GM18502 (cell line): ENCODE results near the gene PLEK2.
"Not testable (repeated sequence)": the region's sequence is repeated elsewhere in the genome, so short reads cannot be mapped to it uniquely, and the experiment has no call there.

Experiments
- ATAC-seq: cut with Tn5 transposase; IDR thresholded peaks from one replicate; pipeline ENCODE4 v1.9.1; 2021; ENCODE audit warnings: mild to moderate bottlenecking; ENCODE audit not compliant: unreplicated experiment, poor library complexity

Gene PLEK2, protein sequence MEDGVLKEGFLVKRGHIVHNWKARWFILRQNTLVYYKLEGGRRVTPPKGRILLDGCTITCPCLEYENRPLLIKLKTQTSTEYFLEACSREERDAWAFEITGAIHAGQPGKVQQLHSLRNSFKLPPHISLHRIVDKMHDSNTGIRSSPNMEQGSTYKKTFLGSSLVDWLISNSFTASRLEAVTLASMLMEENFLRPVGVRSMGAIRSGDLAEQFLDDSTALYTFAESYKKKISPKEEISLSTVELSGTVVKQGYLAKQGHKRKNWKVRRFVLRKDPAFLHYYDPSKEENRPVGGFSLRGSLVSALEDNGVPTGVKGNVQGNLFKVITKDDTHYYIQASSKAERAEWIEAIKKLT

DNA sequence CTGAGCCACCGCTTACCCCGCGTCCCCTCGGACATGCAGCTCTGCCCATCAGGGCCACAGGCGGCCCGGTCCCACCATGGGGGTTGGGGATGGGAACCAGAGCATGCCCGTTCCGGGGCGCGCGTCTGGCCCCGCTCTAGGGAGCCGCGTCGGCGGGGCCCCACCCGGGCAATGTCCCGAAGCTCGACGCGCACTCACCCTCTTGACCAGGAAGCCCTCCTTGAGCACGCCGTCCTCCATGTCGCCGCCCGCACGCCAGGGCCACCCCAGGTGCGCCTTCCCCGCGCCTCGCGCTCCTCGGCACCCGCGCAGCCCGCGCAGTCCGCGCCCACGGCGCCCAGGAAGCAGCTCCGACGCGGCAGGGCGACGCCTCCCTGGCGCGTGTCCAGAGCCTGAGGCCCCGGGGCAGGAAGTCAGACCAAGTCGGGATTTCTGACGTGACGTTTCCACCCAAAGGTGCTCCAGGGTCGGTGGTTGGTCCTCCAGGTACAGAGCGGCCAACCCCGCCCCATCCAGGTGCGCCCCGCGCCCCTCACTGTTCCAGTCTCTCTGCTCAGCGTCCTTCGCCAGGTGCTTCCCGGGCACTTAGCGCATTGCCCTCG, at the start of gene PLEK2:
Gene PLEK2 (minus strand): TSS at position 346 of the 602 bp plus-strand sequence. CDS start 106 bp downstream, at position 240.
- no peak for ATAC-seq

DNA sequence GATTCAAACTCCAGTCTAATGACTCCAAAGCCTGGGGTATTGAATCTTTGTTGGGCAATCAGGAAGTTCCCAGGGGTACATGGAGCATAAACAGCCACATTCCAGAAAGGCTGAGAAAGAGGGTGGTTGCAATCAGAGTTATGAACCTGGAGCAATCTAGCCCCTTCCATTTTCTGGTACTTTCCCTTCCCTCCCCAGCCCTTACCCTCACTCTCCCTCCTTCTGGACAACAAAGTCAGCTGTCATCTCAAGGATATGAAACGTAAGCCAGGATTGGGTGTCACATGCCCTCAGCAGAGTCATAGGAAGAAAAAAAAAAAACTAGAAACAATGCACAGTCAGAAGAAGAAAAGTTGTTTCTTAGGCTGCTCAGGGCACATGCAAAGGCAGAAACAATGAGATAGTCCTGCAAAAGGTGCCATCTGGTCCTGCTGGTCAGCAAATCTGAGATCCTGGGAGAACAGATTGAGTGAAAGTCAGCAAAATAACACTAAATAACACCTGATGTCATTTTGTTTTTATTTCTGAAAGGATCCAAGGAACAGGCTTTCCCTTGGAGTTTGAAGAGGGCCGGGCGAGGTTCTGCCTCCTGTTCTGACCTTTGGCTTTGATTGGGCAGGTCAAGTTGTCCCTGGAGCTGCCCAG, 49.5 kb upstream of the PLEK2 start:
- no peak for ATAC-seq

GRCh38 chr14:67459336-67459735, 47.4 kb upstream of the PLEK2 start:
- no peak for ATAC-seq

GRCh38 chr14:67457782-67458181, 45.8 kb upstream of the PLEK2 start:
- ATAC-seq: no peak

DNA sequence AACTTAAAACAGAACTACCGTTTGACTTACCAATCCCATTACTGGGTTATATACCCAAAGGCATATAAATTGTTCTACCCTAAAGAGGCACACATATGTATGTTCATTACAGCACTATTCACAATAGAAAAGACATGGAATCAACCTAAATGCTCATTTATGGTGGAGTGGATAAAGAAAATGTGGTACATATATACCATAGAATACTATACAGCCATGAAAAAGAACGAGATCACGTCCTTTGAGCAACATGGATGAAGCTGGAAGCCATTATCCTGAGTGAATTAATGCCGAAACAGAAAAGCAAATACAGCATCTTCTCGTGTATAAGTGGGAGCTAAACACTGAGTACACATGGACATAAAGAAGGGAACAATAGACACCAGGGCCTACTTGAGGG, 44.8 kb upstream of the PLEK2 start:
- no peak for ATAC-seq

DNA sequence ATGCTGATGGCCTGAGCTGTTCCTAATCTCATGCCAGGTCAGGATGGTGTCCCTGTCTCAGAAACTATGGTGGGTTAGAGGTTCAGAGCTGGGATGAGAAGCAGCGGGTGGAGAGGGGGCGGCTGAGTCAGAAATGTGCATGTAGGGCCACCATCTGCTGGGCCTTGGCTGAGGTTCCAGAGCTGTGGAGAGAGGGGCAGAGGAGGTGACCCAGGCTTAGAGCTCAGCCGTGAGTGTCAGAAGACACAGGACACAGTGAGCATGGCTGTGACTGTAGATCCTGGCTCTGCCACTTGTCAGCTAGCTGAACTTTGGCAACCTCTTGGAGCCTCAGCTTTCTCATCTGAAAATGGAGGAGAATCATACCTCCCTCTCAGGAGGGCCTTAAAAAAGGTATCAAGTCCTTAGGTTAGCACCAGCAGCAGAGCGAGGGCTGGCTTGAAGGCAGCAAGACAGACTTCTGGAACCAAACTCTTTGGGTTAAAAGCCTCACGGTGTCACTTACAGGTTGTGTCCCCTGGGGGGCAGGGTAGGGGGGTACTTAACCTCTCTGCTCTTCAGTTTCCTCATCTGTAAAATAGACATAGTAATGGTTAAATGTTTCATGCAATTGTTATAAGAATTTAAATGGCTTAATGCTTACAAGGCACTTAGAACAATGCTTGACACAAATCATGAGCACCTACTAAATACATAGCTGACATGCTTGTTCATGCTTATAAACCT, 41.8 kb upstream of the PLEK2 start:
- ATAC-seq: no peak

DNA sequence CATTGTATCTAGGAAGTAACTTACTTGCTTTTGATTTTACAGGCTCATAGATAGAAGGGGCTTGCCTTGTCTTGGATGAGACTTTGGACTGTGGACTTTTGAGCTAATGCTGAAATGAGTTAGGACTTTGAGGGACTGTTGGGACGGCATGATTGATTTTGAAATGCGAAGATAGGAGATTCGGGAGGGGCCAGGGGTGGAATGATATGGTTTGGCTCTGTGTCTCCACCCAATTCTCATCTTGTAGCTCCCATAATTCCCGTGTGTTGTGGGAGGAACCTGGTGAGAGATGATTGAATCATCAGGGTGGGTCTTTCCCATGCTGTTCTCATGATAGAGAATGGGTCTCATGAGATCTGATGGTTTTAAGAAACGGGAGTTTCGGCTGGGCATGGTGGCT, 39.7 kb upstream of the PLEK2 start:
- not testable (repeated sequence) for ATAC-seq

DNA sequence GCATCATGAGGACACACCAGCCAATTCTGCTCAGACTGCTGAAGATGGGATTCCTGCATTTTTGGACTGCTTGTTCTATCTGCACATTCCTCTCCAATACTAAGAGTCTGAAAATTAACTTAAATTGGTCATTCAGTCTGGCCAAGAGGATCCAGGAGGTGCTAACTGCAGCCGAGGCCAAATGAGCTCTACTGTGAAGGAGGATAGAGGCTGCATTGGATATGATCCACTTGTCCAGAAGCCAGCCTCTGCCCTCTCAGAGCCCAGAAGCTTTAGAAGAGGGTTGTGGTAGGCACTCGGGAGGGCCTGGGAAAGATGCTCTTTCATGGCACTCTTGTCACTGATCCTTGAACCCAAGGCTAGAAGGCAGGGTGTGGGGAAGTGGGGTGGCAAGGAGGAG, 37.1 kb upstream of the PLEK2 start:
- no peak for ATAC-seq

GRCh38 chr14:67447033-67447381, 35.0 kb upstream of the PLEK2 start:
- no peak for ATAC-seq

GRCh38 chr14:67446371-67447032, 34.5 kb upstream of the PLEK2 start:
- no peak for ATAC-seq

GRCh38 chr14:67444395-67444794, 32.4 kb upstream of the PLEK2 start:
- ATAC-seq: no peak

DNA sequence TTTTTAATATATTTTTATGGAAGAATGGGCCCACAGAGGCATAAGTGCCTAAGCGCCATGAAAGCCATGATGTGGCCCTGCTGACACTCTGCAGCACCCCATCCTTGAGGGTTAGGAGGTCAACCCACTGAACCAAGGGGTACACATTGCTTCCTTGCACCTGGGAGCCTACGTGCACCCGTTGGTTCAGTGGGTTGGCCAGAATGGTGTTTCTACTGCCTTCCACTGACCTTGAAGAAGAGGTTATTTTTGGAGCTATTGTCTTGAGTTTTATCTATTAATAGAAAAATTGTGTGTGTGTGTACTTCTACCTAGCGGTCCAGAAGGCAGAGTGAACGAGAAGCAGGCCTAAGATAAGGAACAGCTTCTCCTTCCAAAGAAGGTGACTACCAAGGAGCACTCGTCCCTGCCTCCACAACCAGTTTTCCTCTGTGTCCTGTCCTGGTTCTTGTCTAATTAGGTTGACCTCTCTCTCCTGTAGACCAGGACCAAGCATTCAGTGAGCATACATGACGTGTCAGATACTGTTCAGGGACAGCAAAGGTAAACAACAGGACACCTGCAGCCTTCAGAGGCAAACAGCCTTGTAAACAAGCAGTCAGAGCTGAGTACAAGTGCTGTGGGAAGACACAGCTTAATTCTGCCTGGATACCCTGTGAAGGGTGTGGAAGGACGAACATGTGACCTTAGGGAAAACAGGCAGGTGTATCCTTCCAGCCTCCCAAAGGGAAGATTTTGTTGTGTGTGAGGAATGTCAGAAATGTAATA, 30.4 kb upstream of the PLEK2 start:
- ATAC-seq: no peak

DNA sequence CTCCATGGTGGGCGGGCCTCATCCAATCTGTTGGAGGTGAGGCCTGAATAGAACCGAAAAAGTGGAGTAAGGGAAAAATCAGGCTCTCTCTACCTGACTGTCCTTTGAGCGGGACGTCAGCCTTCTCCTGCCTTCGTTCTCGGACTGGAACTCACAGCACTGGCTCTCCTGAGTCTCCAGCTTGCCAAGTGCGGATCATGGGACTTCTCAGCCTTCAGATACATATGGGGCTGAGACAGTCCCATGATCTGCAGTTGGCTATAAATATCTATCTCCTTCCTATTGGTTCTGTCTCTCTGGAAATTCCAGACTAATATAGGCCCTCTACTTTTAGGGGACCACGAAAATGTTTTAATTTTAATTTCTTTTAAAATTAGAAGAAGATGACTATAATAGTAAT, 29.7 kb upstream of the PLEK2 start:
- no peak for ATAC-seq

DNA sequence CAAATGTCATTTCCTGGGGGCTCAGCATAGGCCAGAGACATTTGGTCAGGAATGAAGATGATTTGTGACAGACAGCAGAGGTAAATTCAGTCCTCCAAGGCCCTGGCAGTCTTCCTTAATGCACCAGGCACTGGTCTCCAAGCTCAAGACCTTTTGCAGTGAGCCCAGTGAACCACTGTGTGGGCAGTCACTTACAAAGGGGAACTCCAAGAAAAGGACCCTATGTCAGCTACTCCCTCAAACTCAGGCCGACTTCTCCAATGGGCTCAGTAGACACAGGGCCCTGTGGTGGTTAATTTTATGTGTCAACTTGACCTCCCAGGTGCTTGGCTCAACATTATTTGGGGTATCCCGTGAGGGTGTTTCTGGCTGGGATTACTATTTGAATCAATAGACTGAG, 29.3 kb upstream of the PLEK2 start:
- no peak for ATAC-seq

- no peak for ATAC-seq
These were observed 28.5 kb upstream of the PLEK2 start for GRCh38 chr14:67440513-67440912.

- ATAC-seq: no peak
These were observed 27.0 kb upstream of the PLEK2 start for GRCh38 chr14:67438969-67439368.

DNA sequence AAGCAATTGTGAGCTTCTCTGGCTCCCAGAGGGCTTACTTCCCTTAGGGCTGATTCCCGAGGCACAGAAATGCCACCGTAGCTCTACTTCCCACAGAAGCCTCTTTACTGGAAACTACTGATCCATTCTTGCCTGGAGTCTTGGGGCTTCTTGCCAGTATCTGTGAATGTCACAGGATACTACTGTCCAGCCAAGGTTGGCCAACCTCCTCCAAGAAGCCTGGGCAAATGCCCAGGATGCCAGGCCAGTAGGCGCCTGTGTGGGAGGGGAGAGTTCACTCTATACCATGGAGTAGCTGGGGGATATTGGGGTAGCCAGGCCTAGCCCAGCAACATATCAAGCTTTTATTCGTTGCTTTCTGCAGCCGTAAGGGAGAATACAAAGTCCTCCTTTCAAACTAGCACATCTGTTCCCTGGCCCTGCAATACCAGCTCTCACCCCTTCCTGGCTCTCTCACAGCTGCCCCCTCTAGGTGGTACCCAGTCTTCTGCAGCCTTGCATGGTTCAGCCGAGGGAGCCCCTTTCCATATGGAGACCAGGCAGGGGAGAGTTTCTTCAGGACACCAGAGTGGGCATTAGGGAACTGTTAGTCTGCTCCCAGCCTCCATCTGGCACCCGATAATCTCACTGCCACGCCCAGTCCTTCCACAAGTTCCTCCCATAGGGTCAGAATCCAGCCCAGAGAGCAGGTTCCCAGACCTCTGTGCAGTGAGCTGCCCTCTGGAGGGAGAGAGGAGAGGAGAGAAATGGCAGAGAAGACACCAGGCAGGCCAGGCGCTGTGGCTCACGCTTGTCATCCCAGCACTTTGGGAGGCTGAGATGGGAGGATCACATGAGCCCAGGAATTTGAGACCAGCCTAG, 24.3 kb upstream of the PLEK2 start:
- no peak for ATAC-seq

DNA sequence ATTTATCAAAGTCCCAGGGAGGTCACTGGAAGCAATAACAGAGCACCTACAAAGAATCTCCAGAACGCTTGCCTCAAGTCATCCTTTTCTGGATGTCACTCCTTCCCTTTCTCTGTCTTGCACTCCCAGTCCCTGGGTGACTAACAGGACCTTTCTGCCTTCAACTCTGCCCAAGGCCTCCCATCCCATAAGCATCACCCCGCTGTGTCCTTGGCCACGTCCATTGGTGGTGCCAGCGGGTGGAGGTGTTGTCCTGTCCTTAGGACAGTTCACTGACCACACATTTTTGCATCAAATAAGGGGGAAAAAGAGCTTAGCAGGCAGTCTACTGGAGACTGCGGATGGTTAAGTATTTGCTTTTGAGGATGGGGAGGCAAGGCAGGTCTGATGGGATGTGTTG, 23.6 kb upstream of the PLEK2 start:
- no peak for ATAC-seq

- ATAC-seq: no peak
These were observed 20.1 kb upstream of the PLEK2 start for GRCh38 chr14:67432050-67432564.
